ENCODE data around the gene FIGNL1.
A peak's percentile ranks its signal among the peaks of the same experiment; 100 is the strongest.

FIGNL1 gene

GRCh38 chr7:50491209-50491608 is 41.1 kb upstream of the FIGNL1 start:
- peaks cover 0 to 8% (median 3%) of the 10 kb centered on the region in 10 experiments; a peak in 6 of 20 replicates for H3K4me1 ChIP-seq
- H3K9me3 ChIP-seq (replicated peaks in 1 of 11) = peaks cover 29 to 41% (median 36%) of the 10 kb centered on the region in 11 experiments
- H3K27ac ChIP-seq = no peak overlapping the region
- no peaks in the 10 kb centered on the region for H4K20me1 ChIP-seq
- no peaks in the 10 kb centered on the region; a peak in 1 of 22 replicates for H3K36me3 ChIP-seq
- TF ChIP-seq Cebpa-rat (IDR thresholded peaks at IDR 0.05) = no peak
- H3K9ac ChIP-seq = no peak overlapping the region
- peak overlapping the region in 5 of 11 experiments; percentile 7 to 28 (median 21); a peak in 5 of 22 replicates for H3K4me2 ChIP-seq
- H3K4me3 ChIP-seq = no peak overlapping the region
- no peaks in the 10 kb centered on the region for H3K27me3 ChIP-seq

GRCh38 chr7:50488379-50488778 is 38.2 kb upstream of the FIGNL1 start:
- Histone ChIP-seq H3K4me3 (no peak overlapping the region), H3K4me1 (peaks cover 0 to 8% (median 3%) of the 10 kb centered on the region in 10 experiments; a peak in 6 of 20 replicates), H3K9me3 (replicated peaks in 1 of 11) (peaks cover 29 to 41% (median 36%) of the 10 kb centered on the region in 11 experiments), H3K9ac (no peak overlapping the region), H3K4me2 (no peak overlapping the region), H3K27ac (no peak overlapping the region), H3K27me3 (no peaks in the 10 kb centered on the region), H3K36me3 (no peaks in the 10 kb centered on the region; a peak in 1 of 22 replicates), H4K20me1 (no peaks in the 10 kb centered on the region)
- TF ChIP-seq Cebpa-rat (IDR thresholded peaks at IDR 0.05) = no peak

GRCh38 chr7:50486512-50486911 is 36.4 kb upstream of the FIGNL1 start:
- no peaks in the 10 kb centered on the region for H3K27me3 ChIP-seq
- TF ChIP-seq Cebpa-rat (IDR thresholded peaks at IDR 0.05) = no peak
- H4K20me1 ChIP-seq = no peaks in the 10 kb centered on the region
- H3K27ac ChIP-seq = no peak overlapping the region
- no peak overlapping the region for H3K9ac ChIP-seq
- no peaks in the 10 kb centered on the region; a peak in 1 of 22 replicates for H3K36me3 ChIP-seq
- peaks cover 26 to 40% (median 33%) of the 10 kb centered on the region in 11 experiments for H3K9me3 ChIP-seq (replicated peaks in 1 of 11)
- H3K4me1 ChIP-seq = peaks cover 0 to 6% (median 2%) of the 10 kb centered on the region in 10 experiments; a peak in 6 of 20 replicates
- H3K4me3 ChIP-seq = no peak overlapping the region
- no peak overlapping the region for H3K4me2 ChIP-seq

- H3K9ac ChIP-seq = no peak overlapping the region
- TF ChIP-seq Cebpa-rat (IDR thresholded peaks at IDR 0.05) = no peak
These were observed 31.7 kb upstream of the FIGNL1 start for GRCh38 chr7:50481867-50482266.

GRCh38 chr7:50480797-50481196 is 30.6 kb upstream of the FIGNL1 start:
- TF ChIP-seq Cebpa-rat (IDR thresholded peaks at IDR 0.05) = no peak

More at GRCh38 chr7:50481867-50482266, 31.7 kb upstream of the FIGNL1 start:
- Histone ChIP-seq H4K20me1 (no peaks in the 10 kb centered on the region), H3K4me2 (no peak overlapping the region), H3K9me3 (replicated peaks in 1 of 11) (peaks cover 0 to 9% (median 4%) of the 10 kb centered on the region in 11 experiments; a peak in 5 of 22 replicates), H3K27me3 (no peaks in the 10 kb centered on the region), H3K36me3 (no peaks in the 10 kb centered on the region), H3K4me3 (no peak overlapping the region), H3K27ac (no peak overlapping the region), H3K4me1 (no peaks in the 10 kb centered on the region)

GRCh38 chr7:50479743-50480517 is 29.8 kb upstream of the FIGNL1 start:
- H3K4me2 ChIP-seq = no peak overlapping the region
- no peaks in the 10 kb centered on the region for H3K27me3 ChIP-seq
- no peaks in the 10 kb centered on the region for H4K20me1 ChIP-seq
- peaks cover 0 to 6% (median 0%) of the 10 kb centered on the region in 10 experiments; a peak in 1 of 20 replicates for H3K4me1 ChIP-seq
- no peak overlapping the region for H3K27ac ChIP-seq
- H3K36me3 ChIP-seq = no peaks in the 10 kb centered on the region
- H3K9ac ChIP-seq = no peak overlapping the region
- no peaks in the 10 kb centered on the region for H3K9me3 ChIP-seq (replicated peaks in 1 of 11)
- TF ChIP-seq Cebpa-rat (IDR thresholded peaks at IDR 0.05) = no peak
- H3K4me3 ChIP-seq = no peak overlapping the region

More at GRCh38 chr7:50480797-50481196, 30.6 kb upstream of the FIGNL1 start:
- Histone ChIP-seq H3K27me3 (no peaks in the 10 kb centered on the region), H3K36me3 (no peaks in the 10 kb centered on the region), H3K4me3 (no peak overlapping the region), H3K9me3 (replicated peaks in 1 of 11) (no peaks in the 10 kb centered on the region), H4K20me1 (no peaks in the 10 kb centered on the region), H3K4me1 (no peaks in the 10 kb centered on the region), H3K9ac (no peak overlapping the region), H3K27ac (no peak overlapping the region), H3K4me2 (no peak overlapping the region)

GRCh38 chr7:50477640-50478039 is 27.5 kb upstream of the FIGNL1 start:
- no peaks in the 10 kb centered on the region for H3K9me3 ChIP-seq (replicated peaks in 1 of 11)
- H3K4me1 ChIP-seq = peaks cover 0 to 6% (median 0%) of the 10 kb centered on the region in 10 experiments; a peak in 1 of 20 replicates
- H3K4me3 ChIP-seq = no peak overlapping the region
- H3K9ac ChIP-seq = no peak overlapping the region
- H3K4me2 ChIP-seq = no peak overlapping the region
- no peaks in the 10 kb centered on the region for H3K27me3 ChIP-seq
- H4K20me1 ChIP-seq = no peaks in the 10 kb centered on the region
- H3K27ac ChIP-seq = no peak overlapping the region
- TF ChIP-seq Cebpa-rat (IDR thresholded peaks at IDR 0.05) = no peak
- no peaks in the 10 kb centered on the region for H3K36me3 ChIP-seq

- H3K27ac ChIP-seq = no peak overlapping the region
These were observed 26.9 kb upstream of the FIGNL1 start for GRCh38 chr7:50476953-50477625.

GRCh38 chr7:50475340-50475739 is 25.2 kb upstream of the FIGNL1 start:
- H3K4me2 ChIP-seq = no peak overlapping the region
- no peaks in the 10 kb centered on the region for H4K20me1 ChIP-seq
- TF ChIP-seq Cebpa-rat (IDR thresholded peaks at IDR 0.05) = no peak
- no peaks in the 10 kb centered on the region for H3K9me3 ChIP-seq (replicated peaks in 1 of 11)
- H3K27me3 ChIP-seq = no peaks in the 10 kb centered on the region
- H3K27ac ChIP-seq = no peak overlapping the region
- H3K9ac ChIP-seq = no peak overlapping the region
- H3K36me3 ChIP-seq = no peaks in the 10 kb centered on the region
- no peak overlapping the region for H3K4me3 ChIP-seq
- H3K4me1 ChIP-seq = peaks cover 0 to 27% (median 15%) of the 10 kb centered on the region in 10 experiments; a peak in 15 of 20 replicates

More at GRCh38 chr7:50476953-50477625, 26.9 kb upstream of the FIGNL1 start:
- no peak overlapping the region for H3K9ac ChIP-seq
- H3K4me2 ChIP-seq = no peak overlapping the region
- no peaks in the 10 kb centered on the region for H4K20me1 ChIP-seq
- no peaks in the 10 kb centered on the region for H3K36me3 ChIP-seq
- H3K27me3 ChIP-seq = no peaks in the 10 kb centered on the region
- TF ChIP-seq Cebpa-rat (IDR thresholded peaks at IDR 0.05) = no peak
- H3K9me3 ChIP-seq (replicated peaks in 1 of 11) = no peaks in the 10 kb centered on the region
- H3K4me1 ChIP-seq = peaks cover 0 to 10% (median 0%) of the 10 kb centered on the region in 10 experiments; a peak in 5 of 20 replicates
- no peak overlapping the region for H3K4me3 ChIP-seq

All from BLaER1 treated with 17β-estradiol and CSF1 and Interleukin-3, amounts not matched to agents 10 nM and 100 nM (cell line).